ENCODE measurements around the gene PROX1.

Gene PROX1

GRCh38 chr1:214018386-214019268, 30.9 kb downstream of the PROX1 start:
- in situ Hi-C loops (cut with MboI; ENCODE audit: low sequenced_read_pairs) = no loop called here

GRCh38 chr1:214019499-214019898, 31.7 kb downstream of the PROX1 start:
- in situ Hi-C loops (cut with MboI; ENCODE audit: low sequenced_read_pairs) = no loop called here

- in situ Hi-C loops (cut with MboI; ENCODE audit: low sequenced_read_pairs) = no loop called here
Measured at GRCh38 chr1:214021321-214021720, 33.5 kb downstream of the PROX1 start.

GRCh38 chr1:214022229-214022791, 34.5 kb downstream of the PROX1 start:
- in situ Hi-C loops (cut with MboI; ENCODE audit: low sequenced_read_pairs) = no loop called here

GRCh38 chr1:214022810-214023425, 35.1 kb downstream of the PROX1 start:
- in situ Hi-C loops (cut with MboI; ENCODE audit: low sequenced_read_pairs) = no loop called here

- in situ Hi-C loops (cut with MboI; ENCODE audit: low sequenced_read_pairs) = no loop called here
Measured at GRCh38 chr1:214026985-214027384, 39.2 kb downstream of the PROX1 start.

- in situ Hi-C loops (cut with MboI; ENCODE audit: low sequenced_read_pairs) = no loop called here
Measured at GRCh38 chr1:214027498-214027897, 39.7 kb downstream of the PROX1 start.

GRCh38 chr1:214028095-214028494, 40.3 kb downstream of the PROX1 start:
- in situ Hi-C loops (cut with MboI; ENCODE audit: low sequenced_read_pairs) = no loop called here

GRCh38 chr1:214028649-214029406, 41.1 kb downstream of the PROX1 start:
- in situ Hi-C loops (cut with MboI; ENCODE audit: low sequenced_read_pairs) = no loop called here

GRCh38 chr1:214029796-214030195, 42.0 kb downstream of the PROX1 start:
- in situ Hi-C loops (cut with MboI; ENCODE audit: low sequenced_read_pairs) = no loop called here

- in situ Hi-C loops (cut with MboI; ENCODE audit: low sequenced_read_pairs) = no loop called here
Measured at GRCh38 chr1:214031267-214031650, 43.5 kb downstream of the PROX1 start.

- in situ Hi-C loops (cut with MboI; ENCODE audit: low sequenced_read_pairs) = no loop called here
Measured at GRCh38 chr1:214037468-214037867, 49.7 kb downstream of the PROX1 start.

GRCh38 chr1:214039394-214040018, 51.7 kb downstream of the PROX1 start:
- in situ Hi-C loops (cut with MboI; ENCODE audit: low sequenced_read_pairs) = no loop called here

GRCh38 chr1:214043167-214043566, 55.4 kb downstream of the PROX1 start:
- in situ Hi-C loops (cut with MboI; ENCODE audit: low sequenced_read_pairs) = no loop called here

GRCh38 chr1:214044438-214045214, 56.9 kb downstream of the PROX1 start:
- in situ Hi-C loops (cut with MboI; ENCODE audit: low sequenced_read_pairs) = no loop called here

GRCh38 chr1:214050513-214051401, 63.0 kb downstream of the PROX1 start:
- in situ Hi-C loops (cut with MboI; ENCODE audit: low sequenced_read_pairs) = no loop called here

GRCh38 chr1:214051786-214052185, 64.0 kb downstream of the PROX1 start:
- in situ Hi-C loops (cut with MboI; ENCODE audit: low sequenced_read_pairs) = no loop called here

GRCh38 chr1:214058076-214058475, 70.3 kb downstream of the PROX1 start:
- in situ Hi-C loops (cut with MboI; ENCODE audit: low sequenced_read_pairs) = no loop called here

- in situ Hi-C loops (cut with MboI; ENCODE audit: low sequenced_read_pairs) = no loop called here
Measured at GRCh38 chr1:214066190-214066589, 78.4 kb downstream of the PROX1 start.

Data from HL-60/S4 treated with phorbol 12-myristate 13-acetate at 8.2 ng/mL for 4 days and 3 days (cell line).